GM10266 (cell line): Measurements from ENCODE around the gene POLR3K.
A peak's percentile ranks its signal among the peaks of the same experiment; 100 is the strongest.

ENCODE experiments used
- DNase-seq: peaks from one replicate; pipeline ENCODE4 v3.0.0; 2012; ENCODE audit errors: extremely low spot score
- CTCF ChIP-seq: IDR thresholded peaks from 2 replicates; pipeline ENCODE4 v1.5.1; 2012; ENCODE audit warnings: mild to moderate bottlenecking, low read depth; ENCODE audit not compliant: control insufficient read depth, insufficient read depth; ENCODE audit errors: missing control alignments

Gene POLR3K

GRCh38 chr16:67183-67791 is 13.9 kb upstream of the POLR3K start:
- TF ChIP-seq CTCF, result no peak
- no peak for DNase-seq

GRCh38 chr16:66309-67182 is 13.1 kb upstream of the POLR3K start:
- DNase-seq, result no peak
- no peak for TF ChIP-seq CTCF

GRCh38 chr16:65745-66144 is 12.3 kb upstream of the POLR3K start:
- peak; percentile 93 for DNase-seq
- peak; percentile 98 for TF ChIP-seq CTCF

- DNase-seq, result no peak
- TF ChIP-seq CTCF, result no peak
These were observed 11.5 kb upstream of the POLR3K start for GRCh38 chr16:64914-65255.

- no peak for TF ChIP-seq CTCF
- DNase-seq, result no peak
These were observed 10.8 kb upstream of the POLR3K start for GRCh38 chr16:63998-64913.

GRCh38 chr16:63466-63865 is 10.1 kb upstream of the POLR3K start:
- TF ChIP-seq CTCF, result no peak
- no peak for DNase-seq
